T-cell (primary cell): ENCODE data around the gene CBL. TPM values are rescaled to one million over a fixed set of nuclear protein-coding genes. Genes with fewer than 3 reads are reported as not detected.

ENCODE experiments used
- ATAC-seq, 4 experiments: fragments of 200-7000 bp in 3 of 4; fragments of 150-1000 bp in 1 of 4; cut with Tn5 transposase; replicated peaks in 1 of 4; 1 replicate in 3 of 4; 2 replicates in 1 of 4; pipeline ENCODE4 v1.10.0; 2021; ENCODE audit warnings: moderate library complexity in 3 of 4, mild to moderate bottlenecking in 2 of 4, moderate number of reproducible peaks in 1 of 4
- CTCF ChIA-PET, 2 donors: fragments of 300-600 bp; sonication (Branson Sonifier 250); formaldehyde crosslinking; loops; one replicate each; lab custom pipeline; 2022; ENCODE audit warnings: antibody characterized with exemption in 2 of 2; lab: Charles Lee
- POLR2A ChIA-PET, 2 donors: fragments of 300-600 bp; sonication (Branson Sonifier 250); formaldehyde crosslinking; loops; one replicate each; lab custom pipeline; 2022; ENCODE audit warnings: antibody characterized with exemption in 2 of 2; lab: Charles Lee
- DNase-seq, 35 experiments: peaks; one replicate each; pipeline versions ENCODE4 v3.0.0 to v3.0.0-alpha.2; 2013 to 2023
- H3K27ac ChIP-seq: one replicate; pipeline ENCODE4 v1.5.1; 2013; ENCODE audit warnings: low read length
- H3K27me3 ChIP-seq, 2 experiments: replicated peaks in 1 of 2; 1 replicate in 1 of 2; 2 replicates in 1 of 2; pipeline versions ENCODE4 v1.6.1 to v1.7.0; 2013; ENCODE audit warnings: low read length in 1 of 2, mixed read lengths in 1 of 2; ENCODE audit not compliant: control insufficient read depth in 2 of 2, insufficient read depth in 2 of 2; ENCODE audit errors: extremely low read depth in 1 of 2
- H3K36me3 ChIP-seq, 2 donors: 1 replicate in 1 of 2; 2 replicates in 1 of 2; pipeline versions ENCODE4 v1.6.1 to v1.7.0; 2013; ENCODE audit warnings: low read length in 1 of 2; ENCODE audit not compliant: control insufficient read depth in 2 of 2, insufficient read depth in 1 of 2; ENCODE audit errors: extremely low read depth in 1 of 2
- H3K4me1 ChIP-seq, 2 experiments: 1 replicate in 1 of 2; 2 replicates in 1 of 2; pipeline versions ENCODE4 v1.6.1 to v1.7.0; 2013; ENCODE audit warnings: low read length in 2 of 2, mixed read lengths in 1 of 2; ENCODE audit not compliant: insufficient read depth in 2 of 2, control insufficient read depth in 1 of 2; ENCODE audit errors: extremely low read depth in 1 of 2
- H3K4me3 ChIP-seq, 2 donors: 1 replicate in 1 of 2; 2 replicates in 1 of 2; pipeline versions ENCODE4 v1.5.1 to v1.7.0; 2013; ENCODE audit warnings: mild to moderate bottlenecking in 2 of 2, low read length in 1 of 2, moderate library complexity in 1 of 2; ENCODE audit not compliant: control insufficient read depth in 1 of 2; ENCODE audit errors: extremely low read depth in 1 of 2
- H3K9me3 ChIP-seq: 2 replicates; pipeline ENCODE4 v1.7.0; 2013
- H3K27ac Mint-ChIP-seq, 2 donors: one replicate each; pipeline ENCODE4 v1.8.0; 2020 to 2021; ENCODE audit warnings: mild to moderate bottlenecking in 2 of 2, mixed read lengths in 2 of 2
- H3K27me3 Mint-ChIP-seq, 2 donors: one replicate each; pipeline ENCODE4 v1.8.0; 2021 to 2022; ENCODE audit warnings: mixed read lengths in 2 of 2
- H3K36me3 Mint-ChIP-seq: one replicate; pipeline ENCODE4 v1.8.0; 2021; ENCODE audit warnings: mixed read lengths
- H3K4me1 Mint-ChIP-seq, 3 donors: one replicate each; pipeline ENCODE4 v1.8.0; 2020 to 2022; ENCODE audit warnings: mixed read lengths in 3 of 3, mild to moderate bottlenecking in 1 of 3
- H3K4me3 Mint-ChIP-seq, 3 donors: one replicate each; pipeline ENCODE4 v1.8.0; 2020 to 2022; ENCODE audit warnings: mild to moderate bottlenecking in 3 of 3, mixed read lengths in 3 of 3, moderate library complexity in 3 of 3
- H3K9me3 Mint-ChIP-seq, 3 donors: one replicate each; pipeline ENCODE4 v1.8.0; 2020 to 2022; ENCODE audit warnings: mixed read lengths in 3 of 3
- WGBS: methylation state at CpG from one replicate; pipeline ENCODE4 v1.1.5; 2013; ENCODE audit warnings: missing lambda C conversion rate; ENCODE audit not compliant: insufficient coverage; 5-methylcytosine and 5-hydroxymethylcytosine counted together
- total RNA-seq, 35 experiments: library from RNA in 6 of 35; stranded (reverse) in 6 of 35; fragments of 120-200 nt in 1 of 35; gene quantifications; one replicate each; pipeline versions ENCODE4 v1.2.1 to v1.2.4 and lab custom pipeline; 2013 to 2026

The CBL gene
- total RNA-seq, 5 donors from 2014 or later (not counting 1 experiment from before 2014, with no cell fraction given), result 40.9 to 42.2 (median 41.1) TPM

GRCh38 chr11:119209186-119209585 lies 3.0 kb downstream of the CBL start:
- Mint-ChIP-seq H3K4me3 (peak overlapping the region in 2 of 3 donors; percentile 22 to 100), H3K27ac (peak overlapping the region; percentile 6 to 31), H3K36me3 (peaks cover 2% of the 10 kb centered on the region), H3K9me3 (no peaks in the 10 kb centered on the region), H3K27me3 (no peaks in the 10 kb centered on the region), H3K4me1 (peaks cover 53 to 64% (median 57%) of the 10 kb centered on the region in 3 donors)
- POLR2A ChIA-PET, result interaction anchor here in 1 of 2 donors (0.6 to 0.7 kb wide), 2 partner anchors 15 to 64 kb away, joined by 3 to 5 read pairs; no protein-coding TSS in a partner anchor
- ATAC-seq, result no peak
- Histone ChIP-seq H3K27ac (no peak overlapping the region), H3K36me3 (no peaks in the 10 kb centered on the region), H3K4me3 (no peak overlapping the region), H3K9me3 (no peaks in the 10 kb centered on the region), H3K4me1 (peaks cover 17 to 40% of the 10 kb centered on the region in 2 experiments), H3K27me3 (no peaks in the 10 kb centered on the region)
- CTCF ChIA-PET, result interaction anchor here (0.7 to 1.8 kb wide), 2 partner anchors 65 to 114 kb away, joined by 5 read pairs; no protein-coding TSS in a partner anchor
- WGBS, result 90% methylated on average over 5 of the region's 7 CpGs
- no peak for DNase-seq

- Mint-ChIP-seq H3K9me3 (no peaks in the 10 kb centered on the region), H3K27ac (no peak overlapping the region), H3K4me3 (no peak overlapping the region), H3K27me3 (no peaks in the 10 kb centered on the region), H3K4me1 (peaks cover 59 to 67% (median 60%) of the 10 kb centered on the region in 3 donors), H3K36me3 (peaks cover 6% of the 10 kb centered on the region)
- no peak overlapping the region for H3K27ac ChIP-seq
- no peaks in the 10 kb centered on the region for H3K27me3 ChIP-seq
- H3K9me3 ChIP-seq, result no peaks in the 10 kb centered on the region
- H3K4me1 ChIP-seq, result peaks cover 17 to 43% of the 10 kb centered on the region in 2 experiments
- no peaks in the 10 kb centered on the region for H3K36me3 ChIP-seq
- POLR2A ChIA-PET, result interaction anchor here (0.7 kb wide), 2 partner anchors 63 to 91 kb away, joined by 5 to 7 read pairs; no protein-coding TSS in a partner anchor
- H3K4me3 ChIP-seq, result no peak overlapping the region
- no CpG with 5 or more reads among the region's 3 CpGs for WGBS
- CTCF ChIA-PET, result interaction anchor here (0.7 to 1.8 kb wide), 2 partner anchors 64 to 113 kb away, joined by 5 read pairs; no protein-coding TSS in a partner anchor
- no peak for ATAC-seq
- DNase-seq, result no peak
These were observed 3.9 kb downstream of the CBL start for GRCh38 chr11:119210050-119210449.

GRCh38 chr11:119218141-119218878 lies 12.2 kb downstream of the CBL start:
- no peaks in the 10 kb centered on the region for H3K27me3 ChIP-seq
- H3K27ac ChIP-seq, result no peak overlapping the region
- H3K36me3 Mint-ChIP-seq, result peaks cover 5% of the 10 kb centered on the region
- no peaks in the 10 kb centered on the region for H3K27me3 Mint-ChIP-seq
- H3K9me3 Mint-ChIP-seq, result no peaks in the 10 kb centered on the region
- no peak overlapping the region for H3K4me3 Mint-ChIP-seq
- ChIA-PET CTCF (no interaction called here), POLR2A (interaction anchor here in 1 of 2 donors (0.6 kb wide), 1 partner anchor 47 kb away, joined by 3 read pairs; no protein-coding TSS in a partner anchor)
- peaks cover 53 to 72% (median 64%) of the 10 kb centered on the region in 3 donors for H3K4me1 Mint-ChIP-seq
- no peak overlapping the region for H3K4me3 ChIP-seq
- no CpG with 5 or more reads among the region's 8 CpGs for WGBS
- no peak for DNase-seq
- H3K27ac Mint-ChIP-seq, result peak overlapping the region; percentile 27 to 40
- H3K36me3 ChIP-seq, result no peaks in the 10 kb centered on the region
- peaks cover 2 to 33% of the 10 kb centered on the region in 2 experiments for H3K4me1 ChIP-seq
- peak in 2 of 4 experiments; percentile 44 to 60 for ATAC-seq
- no peaks in the 10 kb centered on the region for H3K9me3 ChIP-seq

GRCh38 chr11:119222308-119222707 lies 16.2 kb downstream of the CBL start:
- no peaks in the 10 kb centered on the region for H3K27me3 ChIP-seq
- DNase-seq (no peak), ATAC-seq (no peak)
- H3K36me3 ChIP-seq, result peaks cover 2 to 3% of the 10 kb centered on the region in 2 donors
- peaks cover 47 to 72% (median 65%) of the 10 kb centered on the region in 3 donors for H3K4me1 Mint-ChIP-seq
- no peaks in the 10 kb centered on the region for H3K9me3 ChIP-seq
- H3K27ac Mint-ChIP-seq, result peak overlapping the region; percentile 40 to 75
- 50% methylated on average over 2 of the region's 2 CpGs for WGBS
- H3K36me3 Mint-ChIP-seq, result peaks cover 11% of the 10 kb centered on the region
- CTCF ChIA-PET, result interaction anchor here in 1 of 2 donors (1.6 kb wide), 1 partner anchor 16 kb away, joined by 6 read pairs; the partner anchor contains the start of gene CBL
- no peak overlapping the region for H3K27ac ChIP-seq
- POLR2A ChIA-PET, result no interaction called here
- H3K4me3 Mint-ChIP-seq, result no peak overlapping the region
- no peak overlapping the region for H3K4me3 ChIP-seq
- peaks cover 8 to 22% of the 10 kb centered on the region in 2 experiments for H3K4me1 ChIP-seq
- H3K27me3 Mint-ChIP-seq, result no peaks in the 10 kb centered on the region
- H3K9me3 Mint-ChIP-seq, result no peaks in the 10 kb centered on the region

- ATAC-seq (no peak), DNase-seq (no peak)
- ChIA-PET CTCF (interaction anchor here in 1 of 2 donors (1.6 kb wide), 1 partner anchor 16 kb away, joined by 6 read pairs; the partner anchor contains the start of gene CBL), POLR2A (interaction anchor here in 1 of 2 donors (0.6 kb wide), 1 partner anchor 47 kb away, joined by 7 read pairs; no protein-coding TSS in a partner anchor)
- H3K36me3 Mint-ChIP-seq, result peaks cover 11% of the 10 kb centered on the region
- no peak overlapping the region for H3K4me3 Mint-ChIP-seq
- no peaks in the 10 kb centered on the region for H3K9me3 ChIP-seq
- H3K27ac Mint-ChIP-seq, result peak overlapping the region; percentile 25 to 60
- 100% methylated on average over 1 of the region's 5 CpGs for WGBS
- no peak overlapping the region for H3K27ac ChIP-seq
- peaks cover 49 to 69% (median 62%) of the 10 kb centered on the region in 3 donors for H3K4me1 Mint-ChIP-seq
- H3K36me3 ChIP-seq, result peaks cover 2 to 3% of the 10 kb centered on the region in 2 donors
- H3K4me1 ChIP-seq, result peaks cover 8 to 19% of the 10 kb centered on the region in 2 experiments
- H3K9me3 Mint-ChIP-seq, result no peaks in the 10 kb centered on the region
- H3K27me3 Mint-ChIP-seq, result no peaks in the 10 kb centered on the region
- H3K27me3 ChIP-seq, result no peaks in the 10 kb centered on the region
- no peak overlapping the region for H3K4me3 ChIP-seq
These were observed 16.8 kb downstream of the CBL start for GRCh38 chr11:119222891-119223290.

- Mint-ChIP-seq H3K27ac (peak overlapping the region; percentile 34 to 62), H3K36me3 (peaks cover 11% of the 10 kb centered on the region), H3K27me3 (no peaks in the 10 kb centered on the region), H3K9me3 (no peaks in the 10 kb centered on the region), H3K4me1 (peaks cover 58 to 69% (median 63%) of the 10 kb centered on the region in 3 donors), H3K4me3 (no peak overlapping the region)
- Histone ChIP-seq H3K9me3 (no peaks in the 10 kb centered on the region), H3K27ac (no peak overlapping the region), H3K27me3 (no peaks in the 10 kb centered on the region), H3K4me1 (peaks cover 13 to 26% of the 10 kb centered on the region in 2 experiments), H3K4me3 (no peak overlapping the region), H3K36me3 (peaks cover 2 to 3% of the 10 kb centered on the region in 2 donors)
- ChIA-PET CTCF (no interaction called here), POLR2A (interaction anchor here in 1 of 2 donors (0.5 kb wide), 1 partner anchor 29 kb away, joined by 3 read pairs; no protein-coding TSS in a partner anchor)
- no peak for DNase-seq
- no CpG with 5 or more reads among the region's 1 CpG for WGBS
- ATAC-seq, result no peak
These were observed 17.7 kb downstream of the CBL start for GRCh38 chr11:119223856-119224255.
